HEK293 (cell line): Measurements from ENCODE around the gene PRRT1.

ENCODE experiments used
- CTCF ChIP-seq: fragments of 450-650 bp; formaldehyde crosslinking; IDR thresholded peaks from 2 replicates; pipeline ENCODE4 v1.5.1; 2016; ENCODE audit warnings: missing biosample characterization, missing genetic modification characterization
- KLF1 ChIP-seq: fragments of 450-650 bp; formaldehyde crosslinking; IDR thresholded peaks from 2 replicates; pipeline ENCODE4 v1.5.1; 2016; ENCODE audit warnings: missing biosample characterization, missing genetic modification characterization
- ZBTB44 ChIP-seq: fragments of 450-650 bp; IDR thresholded peaks from 2 replicates; pipeline ENCODE4 v1.5.1; 2018; ENCODE audit warnings: missing biosample characterization, mild to moderate bottlenecking, missing genetic modification characterization
- ZBTB48 ChIP-seq: fragments of 450-650 bp; formaldehyde crosslinking; IDR thresholded peaks from 2 replicates; pipeline ENCODE4 v1.5.1; 2016; ENCODE audit warnings: missing biosample characterization, missing genetic modification characterization
- ZNF133 ChIP-seq: fragments of 450-650 bp; formaldehyde crosslinking; IDR thresholded peaks from 2 replicates; pipeline ENCODE4 v1.5.1; 2016; ENCODE audit warnings: missing biosample characterization, missing genetic modification characterization
- ZNF280D ChIP-seq: fragments of 450-650 bp; formaldehyde crosslinking; IDR thresholded peaks from 2 replicates; pipeline ENCODE4 v1.5.1; 2016; ENCODE audit warnings: missing biosample characterization, missing genetic modification characterization
- ZNF302 ChIP-seq: fragments of 450-650 bp; formaldehyde crosslinking; IDR thresholded peaks from 2 replicates; pipeline ENCODE4 v1.5.1; 2016; ENCODE audit warnings: missing biosample characterization, missing genetic modification characterization, low read depth
- ZNF391 ChIP-seq: fragments of 450-650 bp; formaldehyde crosslinking; IDR thresholded peaks from 2 replicates; pipeline ENCODE4 v1.5.1; 2016; ENCODE audit warnings: low read depth, missing biosample characterization, missing genetic modification characterization, borderline replicate concordance
- ZNF449 ChIP-seq: fragments of 450-650 bp; formaldehyde crosslinking; IDR thresholded peaks from 2 replicates; pipeline ENCODE4 v1.5.1; 2017; ENCODE audit warnings: missing biosample characterization, mild to moderate bottlenecking, missing genetic modification characterization, moderate library complexity
- ZSCAN18 ChIP-seq: fragments of 450-650 bp; formaldehyde crosslinking; IDR thresholded peaks from 2 replicates; pipeline ENCODE4 v1.5.1; 2016; ENCODE audit warnings: missing biosample characterization, missing genetic modification characterization

- TF ChIP-seq KLF1 (tag by site-specific recombination) (no peak), CTCF (tag by site-specific recombination) (no peak), ZSCAN18 (tag by site-specific recombination) (no peak), ZNF302 (tag by site-specific recombination) (no peak), ZBTB44 (tag by site-specific recombination) (no peak), ZNF133 (tag by site-specific recombination) (no peak), ZNF449 (tag by site-specific recombination) (no peak), ZBTB48 (no peak), ZNF280D (tag by site-specific recombination) (no peak), ZNF391 (tag by site-specific recombination) (no peak)
These were observed 1.5 kb downstream of the PRRT1 start for GRCh38 chr6:32149932-32150870.
